ENCODE data around the gene GPC6.

The GPC6 gene

DNA sequence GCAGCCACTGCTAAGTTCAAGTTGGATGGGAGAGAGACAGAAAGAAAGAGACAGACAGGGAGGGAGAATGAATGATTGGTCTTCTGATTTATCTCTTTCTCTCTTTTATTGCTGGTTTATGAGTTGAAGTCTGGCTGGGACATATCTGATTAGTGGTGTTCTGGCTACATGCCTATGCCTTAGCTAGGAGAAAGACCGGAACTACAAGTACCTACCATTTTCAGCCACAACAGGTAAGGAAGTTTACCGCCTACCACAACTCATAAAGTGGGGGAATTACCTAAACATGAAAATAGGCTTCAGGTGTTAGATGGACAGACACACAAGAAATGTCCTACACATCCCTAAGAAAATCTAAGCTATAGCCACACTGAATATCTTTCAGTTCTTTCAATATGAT, 36.6 kb upstream of the GPC6 start:
- Histone ChIP-seq H3K27ac (no peak overlapping the region), H4K20me1 (ENCODE audit: insufficient read depth) (no peaks in the 10 kb centered on the region), H3K4me2 (no peak overlapping the region), H2AFZ (ENCODE audit: low read depth) (no peak overlapping the region), H3K4me1 (ENCODE audit: low read depth, poor library complexity, severe bottlenecking) (no peaks in the 10 kb centered on the region), H3K27me3 (ENCODE audit: insufficient read depth, low read depth) (no peaks in the 10 kb centered on the region), H3K9ac (no peak overlapping the region), H3K79me2 (ENCODE audit: insufficient read depth, low read depth) (no peaks in the 10 kb centered on the region), H3K36me3 (ENCODE audit: insufficient read depth) (no peaks in the 10 kb centered on the region), H3K4me3 (IDR thresholded peaks at IDR 0.05; ENCODE audit: insufficient read depth, low read depth, low read length) (no peak overlapping the region)
- TF ChIP-seq, protein P1, sequence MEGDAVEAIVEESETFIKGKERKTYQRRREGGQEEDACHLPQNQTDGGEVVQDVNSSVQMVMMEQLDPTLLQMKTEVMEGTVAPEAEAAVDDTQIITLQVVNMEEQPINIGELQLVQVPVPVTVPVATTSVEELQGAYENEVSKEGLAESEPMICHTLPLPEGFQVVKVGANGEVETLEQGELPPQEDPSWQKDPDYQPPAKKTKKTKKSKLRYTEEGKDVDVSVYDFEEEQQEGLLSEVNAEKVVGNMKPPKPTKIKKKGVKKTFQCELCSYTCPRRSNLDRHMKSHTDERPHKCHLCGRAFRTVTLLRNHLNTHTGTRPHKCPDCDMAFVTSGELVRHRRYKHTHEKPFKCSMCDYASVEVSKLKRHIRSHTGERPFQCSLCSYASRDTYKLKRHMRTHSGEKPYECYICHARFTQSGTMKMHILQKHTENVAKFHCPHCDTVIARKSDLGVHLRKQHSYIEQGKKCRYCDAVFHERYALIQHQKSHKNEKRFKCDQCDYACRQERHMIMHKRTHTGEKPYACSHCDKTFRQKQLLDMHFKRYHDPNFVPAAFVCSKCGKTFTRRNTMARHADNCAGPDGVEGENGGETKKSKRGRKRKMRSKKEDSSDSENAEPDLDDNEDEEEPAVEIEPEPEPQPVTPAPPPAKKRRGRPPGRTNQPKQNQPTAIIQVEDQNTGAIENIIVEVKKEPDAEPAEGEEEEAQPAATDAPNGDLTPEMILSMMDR (conservative IDR thresholded peaks at IDR 0.05; ENCODE audit: low read depth, low read length): no peak

DNA sequence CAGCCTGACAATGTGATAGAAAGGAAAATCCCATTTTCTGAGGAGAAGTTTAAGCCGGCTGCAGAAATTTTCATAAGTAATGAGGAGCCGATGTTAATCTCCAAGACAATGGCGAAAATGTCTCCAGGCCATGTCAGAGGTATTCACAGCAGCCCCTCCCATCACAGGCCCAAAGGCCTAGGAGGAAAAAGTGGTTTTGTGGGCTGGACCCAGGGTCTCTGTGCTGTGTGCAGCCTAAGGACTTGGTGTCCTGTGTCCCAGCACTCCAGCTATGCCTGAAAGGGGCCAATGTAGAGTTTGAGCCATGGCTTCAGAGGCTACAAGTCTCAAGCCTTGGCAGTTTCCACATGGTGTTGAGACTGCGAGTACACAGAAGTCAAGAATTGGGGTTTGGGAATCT, 32.9 kb upstream of the GPC6 start:
- Histone ChIP-seq H3K4me3 (IDR thresholded peaks at IDR 0.05; ENCODE audit: insufficient read depth, low read depth, low read length) (no peak overlapping the region), H2AFZ (ENCODE audit: low read depth) (no peak overlapping the region), H3K27me3 (ENCODE audit: insufficient read depth, low read depth) (no peaks in the 10 kb centered on the region), H3K36me3 (ENCODE audit: insufficient read depth) (no peaks in the 10 kb centered on the region), H3K4me1 (ENCODE audit: low read depth, poor library complexity, severe bottlenecking) (no peaks in the 10 kb centered on the region), H3K9ac (no peak overlapping the region), H3K27ac (no peak overlapping the region), H4K20me1 (ENCODE audit: insufficient read depth) (no peaks in the 10 kb centered on the region), H3K79me2 (ENCODE audit: insufficient read depth, low read depth) (no peaks in the 10 kb centered on the region), H3K4me2 (no peak overlapping the region)
- TF ChIP-seq, protein P1 (conservative IDR thresholded peaks at IDR 0.05; ENCODE audit: low read depth, low read length): no peak

DNA sequence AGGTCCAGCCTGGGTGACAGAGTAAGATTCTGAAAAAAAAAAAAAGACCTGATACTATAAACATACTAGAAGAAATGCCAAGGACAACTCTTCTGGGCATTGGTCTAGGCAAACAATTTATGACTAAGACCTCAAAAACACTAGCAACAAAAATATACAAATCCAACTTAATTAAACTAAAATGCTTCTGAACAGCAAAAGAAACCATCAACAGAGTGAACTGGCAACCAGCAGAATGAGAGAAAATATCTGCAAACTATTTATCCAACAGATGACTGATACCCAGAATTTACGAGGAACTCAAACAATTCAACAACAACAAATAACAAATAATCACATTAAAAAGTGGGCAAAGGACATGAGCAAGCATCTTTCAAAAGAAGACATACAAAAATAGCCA, 26.8 kb upstream of the GPC6 start:
- Histone ChIP-seq H3K4me1 (ENCODE audit: low read depth, poor library complexity, severe bottlenecking) (no peaks in the 10 kb centered on the region), H3K27me3 (ENCODE audit: insufficient read depth, low read depth) (no peaks in the 10 kb centered on the region), H3K27ac (no peak overlapping the region), H3K4me2 (no peak overlapping the region), H2AFZ (ENCODE audit: low read depth) (no peak overlapping the region), H3K36me3 (ENCODE audit: insufficient read depth) (no peaks in the 10 kb centered on the region), H3K9ac (no peak overlapping the region), H3K4me3 (IDR thresholded peaks at IDR 0.05; ENCODE audit: insufficient read depth, low read depth, low read length) (no peak overlapping the region), H4K20me1 (ENCODE audit: insufficient read depth) (no peaks in the 10 kb centered on the region), H3K79me2 (ENCODE audit: insufficient read depth, low read depth) (no peaks in the 10 kb centered on the region)
- TF ChIP-seq, protein P1 (conservative IDR thresholded peaks at IDR 0.05; ENCODE audit: low read depth, low read length): no peak

DNA sequence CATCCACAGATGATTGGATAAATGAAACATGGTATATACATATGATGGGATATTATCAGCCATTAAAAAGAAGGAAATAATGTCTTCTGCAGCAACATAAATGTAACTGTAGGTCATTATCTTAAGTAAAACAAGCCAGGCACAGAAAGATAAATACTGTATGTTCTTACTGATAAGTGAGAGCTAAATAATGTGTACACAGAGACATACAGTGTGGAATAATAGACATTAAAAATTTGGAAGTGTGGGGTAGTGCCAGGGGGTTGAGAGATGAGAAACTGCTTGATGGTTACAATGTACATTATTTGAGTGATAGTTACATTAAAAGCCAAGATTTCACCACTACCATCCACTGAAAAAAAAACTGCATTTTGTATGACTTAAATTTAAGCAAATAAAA, 26.0 kb upstream of the GPC6 start:
- Histone ChIP-seq H3K36me3 (ENCODE audit: insufficient read depth) (no peaks in the 10 kb centered on the region), H3K27me3 (ENCODE audit: insufficient read depth, low read depth) (no peaks in the 10 kb centered on the region), H3K4me3 (IDR thresholded peaks at IDR 0.05; ENCODE audit: insufficient read depth, low read depth, low read length) (no peak overlapping the region), H3K79me2 (ENCODE audit: insufficient read depth, low read depth) (no peaks in the 10 kb centered on the region), H2AFZ (ENCODE audit: low read depth) (no peak overlapping the region), H4K20me1 (ENCODE audit: insufficient read depth) (no peaks in the 10 kb centered on the region), H3K9ac (no peak overlapping the region), H3K4me1 (ENCODE audit: low read depth, poor library complexity, severe bottlenecking) (no peaks in the 10 kb centered on the region), H3K27ac (no peak overlapping the region), H3K4me2 (no peak overlapping the region)
- TF ChIP-seq, protein P1 (conservative IDR thresholded peaks at IDR 0.05; ENCODE audit: low read depth, low read length): no peak
